CD4-positive, alpha-beta T cell treated with Interleukin-10 for 1 hour (primary cell): ENCODE results near the gene PLGLB1.
"Not testable (repeated sequence)": the region's sequence is repeated elsewhere in the genome, so short reads cannot be mapped to it uniquely, and the experiment has no call there.

Experiments
- DNase-seq: peaks from one replicate; pipeline ENCODE4 v3.0.0-alpha.2; 2020

Gene PLGLB1

GRCh38 chr2:87021744-87022143, at the start of gene PLGLB1:
TSS of gene PLGLB1 (minus strand) at chr2:87021844. CDS start at chr2:87021783, 61 bp downstream.
- not testable (repeated sequence) for DNase-seq

- not testable (repeated sequence) for DNase-seq
These were observed 42.7 kb upstream of the PLGLB1 start for GRCh38 chr2:87064305-87064704.

GRCh38 chr2:87063431-87063830, 41.8 kb upstream of the PLGLB1 start:
- DNase-seq = not testable (repeated sequence)

GRCh38 chr2:87061519-87061918, 39.9 kb upstream of the PLGLB1 start:
- DNase-seq = not testable (repeated sequence)

GRCh38 chr2:87057606-87058005, 36.0 kb upstream of the PLGLB1 start:
- not testable (repeated sequence) for DNase-seq

- DNase-seq = not testable (repeated sequence)
These were observed 35.2 kb upstream of the PLGLB1 start for GRCh38 chr2:87056843-87057242.

- DNase-seq = not testable (repeated sequence)
These were observed 34.8 kb upstream of the PLGLB1 start for GRCh38 chr2:87056435-87056834.

- not testable (repeated sequence) for DNase-seq
These were observed 32.7 kb upstream of the PLGLB1 start for GRCh38 chr2:87054375-87054774.

- DNase-seq = peak; percentile 52
These were observed 19.8 kb upstream of the PLGLB1 start for GRCh38 chr2:87041321-87041978.

GRCh38 chr2:87028607-87029006, 7.0 kb upstream of the PLGLB1 start:
- DNase-seq = not testable (repeated sequence)

GRCh38 chr2:87026816-87027215, 5.2 kb upstream of the PLGLB1 start:
- not testable (repeated sequence) for DNase-seq

GRCh38 chr2:87025927-87026326, 4.3 kb upstream of the PLGLB1 start:
- DNase-seq = not testable (repeated sequence)

GRCh38 chr2:87023988-87024615, 2.5 kb upstream of the PLGLB1 start:
- DNase-seq = not testable (repeated sequence)

GRCh38 chr2:87021043-87021442, 601 bp downstream of the PLGLB1 start:
- DNase-seq = not testable (repeated sequence)

- not testable (repeated sequence) for DNase-seq
These were observed 2.6 kb downstream of the PLGLB1 start for GRCh38 chr2:87019053-87019452.

- not testable (repeated sequence) for DNase-seq
These were observed 7.0 kb downstream of the PLGLB1 start for GRCh38 chr2:87014489-87015169.

GRCh38 chr2:87004398-87004797, 17.2 kb downstream of the PLGLB1 start:
- not testable (repeated sequence) for DNase-seq
